Mesenchymal stem cell (in vitro differentiated cells and primary cell): ENCODE data around the gene ENDOU.

ENCODE experiments used
- DNase-seq: peaks from one replicate; pipeline ENCODE4 v3.0.0-alpha.2; 2013
- H2AFZ ChIP-seq: one replicate; pipeline ENCODE4 v1.6.1; 2013; ENCODE audit warnings: low read depth, mild to moderate bottlenecking, control low read depth, inconsistent platforms, low read length, moderate library complexity
- H2AK5ac ChIP-seq: 2 replicates; pipeline ENCODE4 v1.6.1; 2013; ENCODE audit warnings: low read length, moderate library complexity, mild to moderate bottlenecking, inconsistent platforms; ENCODE audit not compliant: severe bottlenecking
- H2BK120ac ChIP-seq: one replicate; pipeline ENCODE4 v1.6.1; 2013; ENCODE audit warnings: low read depth, mild to moderate bottlenecking, inconsistent platforms, low read length, moderate library complexity
- H2BK12ac ChIP-seq, 2 experiments: one replicate each; pipeline ENCODE4 v1.6.1; 2013; ENCODE audit warnings: inconsistent platforms in 2 of 2, low read length in 2 of 2, mild to moderate bottlenecking in 2 of 2, moderate library complexity in 2 of 2, control low read depth in 1 of 2
- H2BK15ac ChIP-seq: one replicate; pipeline ENCODE4 v1.6.1; 2013; ENCODE audit warnings: mild to moderate bottlenecking, low read depth, inconsistent platforms; ENCODE audit not compliant: poor library complexity, severe bottlenecking
- H2BK5ac ChIP-seq: 2 replicates; pipeline ENCODE4 v1.6.1; 2013; ENCODE audit warnings: low read depth, mild to moderate bottlenecking, low read length, control low read depth, inconsistent platforms; ENCODE audit not compliant: poor library complexity, severe bottlenecking
- H3K14ac ChIP-seq, 2 experiments: one replicate each; pipeline ENCODE4 v1.6.1; 2013; ENCODE audit warnings: inconsistent platforms in 2 of 2, low read length in 2 of 2, control low read depth in 1 of 2, mild to moderate bottlenecking in 1 of 2, moderate library complexity in 1 of 2
- H3K18ac ChIP-seq, 2 experiments: one replicate each; pipeline ENCODE4 v1.6.1; 2013; ENCODE audit warnings: inconsistent platforms in 2 of 2, low read length in 2 of 2, control low read depth in 1 of 2, low read depth in 1 of 2, mild to moderate bottlenecking in 1 of 2
- H3K23ac ChIP-seq, 2 experiments: one replicate each; pipeline ENCODE4 v1.6.1; 2013; ENCODE audit warnings: inconsistent platforms in 2 of 2, low read length in 2 of 2, mild to moderate bottlenecking in 2 of 2, moderate library complexity in 2 of 2, control low read depth in 1 of 2
- H3K27ac ChIP-seq: 2 replicates; pipeline ENCODE4 v1.5.1; 2013; ENCODE audit warnings: mild to moderate bottlenecking, moderate library complexity, low read length, control low read depth, inconsistent platforms; ENCODE audit not compliant: poor library complexity, severe bottlenecking
- H3K27me3 ChIP-seq, 2 experiments: 2 replicates each; pipeline versions ENCODE4 v1.6.1 to v1.7.0; 2013; ENCODE audit warnings: low read length in 2 of 2, mild to moderate bottlenecking in 2 of 2, moderate library complexity in 2 of 2, control low read depth in 1 of 2, inconsistent platforms in 1 of 2; ENCODE audit not compliant: control insufficient read depth in 1 of 2, insufficient read depth in 1 of 2
- H3K36me3 ChIP-seq, 2 experiments: 2 replicates each; pipeline versions ENCODE4 v1.6.1 to v1.7.0; 2013; ENCODE audit warnings: low read length in 2 of 2, control low read depth in 1 of 2, inconsistent platforms in 1 of 2, low read depth in 1 of 2, mild to moderate bottlenecking in 1 of 2; ENCODE audit not compliant: insufficient read depth in 2 of 2, control insufficient read depth in 1 of 2
- H3K4ac ChIP-seq, 2 experiments: one replicate each; pipeline ENCODE4 v1.6.1; 2013; ENCODE audit warnings: inconsistent platforms in 2 of 2, low read length in 2 of 2, mild to moderate bottlenecking in 2 of 2, moderate library complexity in 2 of 2, control low read depth in 1 of 2, low read depth in 1 of 2
- H3K4me1 ChIP-seq: 2 replicates; pipeline ENCODE4 v1.6.1; 2013; ENCODE audit warnings: low read depth, low read length, control low read depth; ENCODE audit not compliant: control insufficient read depth, insufficient read depth
- H3K4me2 ChIP-seq: 2 replicates; pipeline ENCODE4 v1.6.1; 2013; ENCODE audit warnings: low read length, mild to moderate bottlenecking, inconsistent platforms; ENCODE audit not compliant: poor library complexity, severe bottlenecking
- H3K4me3 ChIP-seq, 2 experiments: 2 replicates each; pipeline versions ENCODE4 v1.5.1 to v1.7.0; 2013; ENCODE audit warnings: low read length in 2 of 2, mild to moderate bottlenecking in 2 of 2, control low read depth in 1 of 2, low read depth in 1 of 2; ENCODE audit not compliant: insufficient read depth in 1 of 2
- H3K79me1 ChIP-seq: replicated peaks from 2 replicates; pipeline ENCODE4 v1.6.1; 2013; ENCODE audit warnings: mild to moderate bottlenecking, control low read depth, low read length, inconsistent platforms; ENCODE audit not compliant: poor library complexity, severe bottlenecking
- H3K9ac ChIP-seq: 2 replicates; pipeline ENCODE4 v1.7.0; 2013; ENCODE audit warnings: mild to moderate bottlenecking, low read length, moderate library complexity
- H3K9me3 ChIP-seq: 2 replicates; pipeline ENCODE4 v1.7.0; 2013; ENCODE audit warnings: mild to moderate bottlenecking, low read length; ENCODE audit not compliant: control insufficient read depth
- H4K8ac ChIP-seq: one replicate; pipeline ENCODE4 v1.6.1; 2013; ENCODE audit warnings: inconsistent platforms, mild to moderate bottlenecking, low read length, moderate library complexity
- H4K91ac ChIP-seq: one replicate; pipeline ENCODE4 v1.6.1; 2013; ENCODE audit warnings: mild to moderate bottlenecking, low read length, inconsistent platforms
- WGBS: methylation state at CpG from one replicate; pipeline ENCODE4 v1.1.7; 2013; ENCODE audit warnings: mixed read lengths; 5-methylcytosine and 5-hydroxymethylcytosine counted together

The ENDOU gene

DNA sequence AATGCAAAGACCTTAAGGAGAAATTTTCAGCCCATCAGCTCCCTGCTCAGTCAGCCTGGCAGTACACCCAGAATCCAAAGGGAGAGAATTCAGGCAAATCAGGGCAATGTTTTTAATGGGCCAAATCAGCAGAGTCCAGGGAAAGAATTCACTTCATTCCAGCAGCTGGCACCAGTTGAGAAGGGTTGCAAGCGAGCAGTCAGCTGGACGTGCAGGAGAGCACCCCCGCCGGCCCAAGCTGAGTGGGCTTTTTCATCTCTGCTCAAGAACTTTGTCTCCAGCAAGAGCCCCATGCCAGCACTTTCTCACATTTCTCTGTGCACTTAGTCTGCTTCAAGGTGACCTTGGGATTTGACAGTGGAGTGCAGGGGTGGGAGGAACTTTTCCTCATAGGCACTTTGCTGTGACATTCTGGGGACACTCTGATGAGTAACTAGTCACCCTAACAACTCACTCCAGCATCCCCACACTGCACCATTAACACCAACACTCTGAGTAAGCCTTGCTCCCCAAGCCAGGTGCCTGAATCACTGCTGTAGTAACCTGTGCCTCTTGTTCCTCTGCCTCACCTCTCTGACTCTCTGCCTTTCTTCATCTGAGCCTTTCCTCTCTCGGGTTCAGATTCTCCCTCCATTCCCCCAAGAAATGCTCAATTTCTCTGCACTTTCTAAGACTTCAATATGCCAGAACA, 2.2 kb downstream of the ENDOU start:
- no peak for DNase-seq
- no peak overlapping the region for H3K4me2 ChIP-seq
- H2BK15ac ChIP-seq: no peak overlapping the region
- H3K4me3 ChIP-seq: no peak overlapping the region
- no peak overlapping the region for H3K14ac ChIP-seq
- H3K23ac ChIP-seq: no peak overlapping the region
- no peak overlapping the region for H3K9ac ChIP-seq
- no peaks in the 10 kb centered on the region for H3K4me1 ChIP-seq
- H2BK12ac ChIP-seq: no peak overlapping the region
- 94% methylated on average over 2 of the region's 5 CpGs for WGBS
- no peak overlapping the region for H2AFZ ChIP-seq
- no peak overlapping the region for H3K18ac ChIP-seq
- no peak overlapping the region for H4K8ac ChIP-seq
- no peak overlapping the region for H3K27ac ChIP-seq
- no peak overlapping the region for H2BK120ac ChIP-seq
- peaks cover 7 to 8% of the 10 kb centered on the region in 2 experiments for H3K36me3 ChIP-seq
- H3K79me1 ChIP-seq: no peaks in the 10 kb centered on the region
- no peak overlapping the region for H2BK5ac ChIP-seq
- H3K9me3 ChIP-seq: no peaks in the 10 kb centered on the region
- no peak overlapping the region for H4K91ac ChIP-seq
- H3K4ac ChIP-seq: no peak overlapping the region
- H3K27me3 ChIP-seq: no peaks in the 10 kb centered on the region
- H2AK5ac ChIP-seq: no peak overlapping the region

- H2BK12ac ChIP-seq: no peak overlapping the region
Measured at GRCh38 chr12:47722136-47722834, 3.0 kb downstream of the ENDOU start.

GRCh38 chr12:47721431-47721973, 3.8 kb downstream of the ENDOU start:
- H2BK12ac ChIP-seq: no peak overlapping the region
- WGBS: 88% methylated on average over 4 of the region's 9 CpGs

More at GRCh38 chr12:47722136-47722834, 3.0 kb downstream of the ENDOU start:
- DNase-seq: no peak
- no peaks in the 10 kb centered on the region for H3K79me1 ChIP-seq
- H3K4me1 ChIP-seq: peaks cover 5% of the 10 kb centered on the region
- H2BK5ac ChIP-seq: no peak overlapping the region
- H2AK5ac ChIP-seq: no peak overlapping the region
- H3K27ac ChIP-seq: no peak overlapping the region
- H4K8ac ChIP-seq: no peak overlapping the region
- no peak overlapping the region for H4K91ac ChIP-seq
- H3K23ac ChIP-seq: no peak overlapping the region
- H2BK120ac ChIP-seq: no peak overlapping the region
- no peak overlapping the region for H3K14ac ChIP-seq
- peaks cover 7 to 8% of the 10 kb centered on the region in 2 experiments for H3K36me3 ChIP-seq
- H3K27me3 ChIP-seq: no peaks in the 10 kb centered on the region
- no peaks in the 10 kb centered on the region for H3K9me3 ChIP-seq
- H3K18ac ChIP-seq: no peak overlapping the region
- no peak overlapping the region for H2BK15ac ChIP-seq
- no peak overlapping the region for H3K4ac ChIP-seq
- no peak overlapping the region for H3K4me3 ChIP-seq
- no peak overlapping the region for H2AFZ ChIP-seq
- 90% methylated on average over 7 of the region's 7 CpGs for WGBS
- no peak overlapping the region for H3K9ac ChIP-seq
- no peak overlapping the region for H3K4me2 ChIP-seq

DNA sequence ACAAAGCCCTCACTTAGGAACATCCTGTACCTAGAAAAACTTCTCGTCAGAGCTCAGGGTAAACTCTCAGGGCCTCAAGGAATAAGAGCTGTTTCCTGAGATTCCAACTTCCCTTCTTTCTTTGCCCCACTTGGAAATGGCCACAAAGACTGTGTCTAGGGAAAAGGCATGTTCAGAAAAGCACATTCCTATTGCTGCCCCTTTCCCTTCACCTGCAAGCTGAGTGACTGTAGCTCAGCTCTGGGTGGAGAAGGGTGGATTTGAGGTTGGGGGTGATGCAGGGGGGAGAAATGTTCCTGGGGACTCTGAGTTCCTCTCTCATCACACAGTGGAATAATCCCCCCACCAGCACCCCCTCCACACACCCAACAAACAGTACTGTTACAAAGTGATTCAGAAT, 6.8 kb downstream of the ENDOU start:
- 54% methylated on average over 1 of the region's 1 CpG for WGBS
- Histone ChIP-seq H3K36me3 (peaks cover 3 to 7% of the 10 kb centered on the region in 2 experiments), H2BK15ac (no peak overlapping the region)

More at GRCh38 chr12:47721431-47721973, 3.8 kb downstream of the ENDOU start:
- H3K27ac ChIP-seq: no peak overlapping the region
- H3K4ac ChIP-seq: no peak overlapping the region
- no peak for DNase-seq
- no peak overlapping the region for H2AK5ac ChIP-seq
- H3K14ac ChIP-seq: no peak overlapping the region
- H4K8ac ChIP-seq: no peak overlapping the region
- no peak overlapping the region for H2BK5ac ChIP-seq
- no peak overlapping the region for H2BK120ac ChIP-seq
- H3K36me3 ChIP-seq: peaks cover 7 to 8% of the 10 kb centered on the region in 2 experiments
- H3K4me1 ChIP-seq: peaks cover 5% of the 10 kb centered on the region
- no peak overlapping the region for H4K91ac ChIP-seq
- H3K27me3 ChIP-seq: no peaks in the 10 kb centered on the region
- no peaks in the 10 kb centered on the region for H3K79me1 ChIP-seq
- H3K4me3 ChIP-seq: no peak overlapping the region
- no peak overlapping the region for H2BK15ac ChIP-seq
- H3K23ac ChIP-seq: no peak overlapping the region
- no peak overlapping the region for H3K9ac ChIP-seq
- H3K18ac ChIP-seq: no peak overlapping the region
- no peak overlapping the region for H2AFZ ChIP-seq
- H3K4me2 ChIP-seq: no peak overlapping the region
- H3K9me3 ChIP-seq: no peaks in the 10 kb centered on the region

More for the DNA sequence above, 6.8 kb downstream of the ENDOU start:
- no peaks in the 10 kb centered on the region for H3K9me3 ChIP-seq
- H3K4me3 ChIP-seq: no peak overlapping the region
- DNase-seq: no peak
- no peak overlapping the region for H3K4ac ChIP-seq
- H2BK5ac ChIP-seq: no peak overlapping the region
- H3K9ac ChIP-seq: peak overlapping the region; percentile 88
- peak overlapping the region in 1 of 2 experiments; percentile 18 for H2BK12ac ChIP-seq
- H3K14ac ChIP-seq: no peak overlapping the region
- no peak overlapping the region for H2AK5ac ChIP-seq
- H3K23ac ChIP-seq: no peak overlapping the region
- H2AFZ ChIP-seq: no peak overlapping the region
- peaks cover 7% of the 10 kb centered on the region for H3K4me1 ChIP-seq
- no peak overlapping the region for H3K27ac ChIP-seq
- H2BK120ac ChIP-seq: no peak overlapping the region
- H4K91ac ChIP-seq: no peak overlapping the region
- no peaks in the 10 kb centered on the region for H3K27me3 ChIP-seq
- no peak overlapping the region for H4K8ac ChIP-seq
- no peak overlapping the region for H3K4me2 ChIP-seq
- H3K18ac ChIP-seq: no peak overlapping the region
- H3K79me1 ChIP-seq: peaks cover 2% of the 10 kb centered on the region
